Measurements from ENCODE around the gene SLC25A40.

DNA sequence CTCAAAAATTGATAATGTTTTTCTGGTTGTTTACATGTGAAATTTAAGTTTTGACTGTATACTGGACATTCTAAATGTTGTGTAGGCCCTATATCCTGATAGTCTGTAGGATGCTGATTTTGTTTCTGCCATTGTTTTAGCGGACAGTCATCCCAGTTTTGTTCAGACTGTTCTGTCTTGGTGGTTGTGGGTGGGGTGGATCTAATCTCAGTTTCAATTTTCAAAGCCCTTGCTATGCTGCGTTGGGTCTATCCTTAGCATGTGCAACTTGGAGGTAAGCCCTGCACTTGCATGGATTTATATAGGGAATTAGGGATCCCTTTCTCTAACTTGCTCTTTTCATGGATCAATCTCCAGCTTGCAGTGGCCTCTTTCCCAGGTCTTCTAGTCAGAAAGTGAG is 19.2 kb upstream of the SLC25A40 start:
- TF ChIP-seq ARNTL (CRISPR knock-in tag; IDR thresholded peaks at IDR 0.05; ENCODE audit: borderline replicate concordance, low read depth) = no peak
- no peak for TF ChIP-seq TOX (CRISPR knock-in tag; IDR thresholded peaks at IDR 0.05; ENCODE audit: borderline replicate concordance)
- no peak for TF ChIP-seq RARB (CRISPR knock-in tag; IDR thresholded peaks at IDR 0.05)
- TF ChIP-seq, protein P1, sequence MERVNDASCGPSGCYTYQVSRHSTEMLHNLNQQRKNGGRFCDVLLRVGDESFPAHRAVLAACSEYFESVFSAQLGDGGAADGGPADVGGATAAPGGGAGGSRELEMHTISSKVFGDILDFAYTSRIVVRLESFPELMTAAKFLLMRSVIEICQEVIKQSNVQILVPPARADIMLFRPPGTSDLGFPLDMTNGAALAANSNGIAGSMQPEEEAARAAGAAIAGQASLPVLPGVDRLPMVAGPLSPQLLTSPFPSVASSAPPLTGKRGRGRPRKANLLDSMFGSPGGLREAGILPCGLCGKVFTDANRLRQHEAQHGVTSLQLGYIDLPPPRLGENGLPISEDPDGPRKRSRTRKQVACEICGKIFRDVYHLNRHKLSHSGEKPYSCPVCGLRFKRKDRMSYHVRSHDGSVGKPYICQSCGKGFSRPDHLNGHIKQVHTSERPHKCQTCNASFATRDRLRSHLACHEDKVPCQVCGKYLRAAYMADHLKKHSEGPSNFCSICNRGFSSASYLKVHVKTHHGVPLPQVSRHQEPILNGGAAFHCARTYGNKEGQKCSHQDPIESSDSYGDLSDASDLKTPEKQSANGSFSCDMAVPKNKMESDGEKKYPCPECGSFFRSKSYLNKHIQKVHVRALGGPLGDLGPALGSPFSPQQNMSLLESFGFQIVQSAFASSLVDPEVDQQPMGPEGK (CRISPR knock-in tag; IDR thresholded peaks at IDR 0.05; ENCODE audit: borderline replicate concordance) = no peak
- TF ChIP-seq ISL1 (CRISPR knock-in tag; IDR thresholded peaks at IDR 0.05) = no peak
- no peak for TF ChIP-seq SNAI2 (CRISPR knock-in tag; IDR thresholded peaks at IDR 0.05)
- no peak for TF ChIP-seq ZFP30 (CRISPR knock-in tag; IDR thresholded peaks at IDR 0.05)
- no peak for TF ChIP-seq GLIS3 (CRISPR knock-in tag; IDR thresholded peaks at IDR 0.05)
- no peak for TF ChIP-seq ZC3H10 (CRISPR knock-in tag; IDR thresholded peaks at IDR 0.05)
- no peak for TF ChIP-seq ZFP3 (CRISPR knock-in tag; IDR thresholded peaks at IDR 0.05)
- TF ChIP-seq BACH2 (CRISPR knock-in tag; IDR thresholded peaks at IDR 0.05; ENCODE audit: borderline replicate concordance) = no peak
- TF ChIP-seq PPARA (CRISPR knock-in tag; IDR thresholded peaks at IDR 0.05; ENCODE audit: borderline replicate concordance) = no peak
- TF ChIP-seq, protein P2, sequence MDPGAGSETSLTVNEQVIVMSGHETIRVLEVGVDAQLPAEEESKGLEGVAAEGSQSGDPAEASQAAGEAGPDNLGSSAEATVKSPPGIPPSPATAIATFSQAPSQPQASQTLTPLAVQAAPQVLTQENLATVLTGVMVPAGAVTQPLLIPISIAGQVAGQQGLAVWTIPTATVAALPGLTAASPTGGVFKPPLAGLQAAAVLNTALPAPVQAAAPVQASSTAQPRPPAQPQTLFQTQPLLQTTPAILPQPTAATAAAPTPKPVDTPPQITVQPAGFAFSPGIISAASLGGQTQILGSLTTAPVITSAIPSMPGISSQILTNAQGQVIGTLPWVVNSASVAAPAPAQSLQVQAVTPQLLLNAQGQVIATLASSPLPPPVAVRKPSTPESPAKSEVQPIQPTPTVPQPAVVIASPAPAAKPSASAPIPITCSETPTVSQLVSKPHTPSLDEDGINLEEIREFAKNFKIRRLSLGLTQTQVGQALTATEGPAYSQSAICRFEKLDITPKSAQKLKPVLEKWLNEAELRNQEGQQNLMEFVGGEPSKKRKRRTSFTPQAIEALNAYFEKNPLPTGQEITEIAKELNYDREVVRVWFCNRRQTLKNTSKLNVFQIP (CRISPR knock-in tag; IDR thresholded peaks at IDR 0.05; ENCODE audit: borderline replicate concordance, low read depth) = no peak
- TF ChIP-seq ZNF565 (CRISPR knock-in tag; conservative IDR thresholded peaks at IDR 0.05; ENCODE audit: low read depth) = no peak

Data from SK-N-SH treated with all-trans-retinoic acid at 6 μM for 48 hours (cell line).